Liver (tissue), 3 donors: ENCODE results near the gene LAMC3.

ENCODE experiments used
- ATF3 ChIP-seq: IDR thresholded peaks from 2 replicates; pipeline ENCODE4 v1.6.1; 2016; ENCODE audit warnings: antibody characterized with exemption
- CTCF ChIP-seq: fragments of 150-350 bp; IDR thresholded peaks from 2 replicates; pipeline ENCODE4 v1.5.1; 2017; ENCODE audit warnings: improper control_type of control experiment, low read depth, low read length; ENCODE audit not compliant: missing input control
- EGR1 ChIP-seq, 2 donors: IDR thresholded peaks; 2 replicates each; pipeline ENCODE4 v1.6.1; 2016 to 2018; ENCODE audit warnings: antibody characterized with exemption in 2 of 2, low read depth in 2 of 2
- GABPA ChIP-seq, 2 donors: IDR thresholded peaks in 1 of 2; conservative IDR thresholded peaks in 1 of 2; 2 replicates each; pipeline ENCODE4 v1.6.1; 2016; ENCODE audit warnings: antibody characterized with exemption in 2 of 2, mild to moderate bottlenecking in 1 of 2, moderate library complexity in 1 of 2
- HNF4A ChIP-seq, 2 donors: conservative IDR thresholded peaks; 2 replicates each; pipeline ENCODE4 v1.6.1; 2016; ENCODE audit warnings: antibody characterized with exemption in 2 of 2, mild to moderate bottlenecking in 2 of 2
- JUND ChIP-seq, 2 donors: IDR thresholded peaks; 2 replicates each; pipeline ENCODE4 v1.6.1; 2016; ENCODE audit warnings: antibody characterized with exemption in 2 of 2
- MAX ChIP-seq: IDR thresholded peaks from 2 replicates; pipeline ENCODE4 v1.6.1; 2016; ENCODE audit warnings: antibody characterized with exemption
- RAD21 ChIP-seq, 2 donors: IDR thresholded peaks; 2 replicates each; pipeline ENCODE4 v1.6.1; 2016; ENCODE audit warnings: antibody characterized with exemption in 2 of 2, mild to moderate bottlenecking in 2 of 2
- REST ChIP-seq: IDR thresholded peaks from 2 replicates; pipeline ENCODE4 v1.6.1; 2016; ENCODE audit warnings: antibody characterized with exemption, mild to moderate bottlenecking
- RXRA ChIP-seq, 2 donors: IDR thresholded peaks; 2 replicates each; pipeline ENCODE4 v1.6.1; 2017 to 2018; ENCODE audit warnings: antibody characterized with exemption in 2 of 2, mild to moderate bottlenecking in 1 of 2
- SP1 ChIP-seq: IDR thresholded peaks from 2 replicates; pipeline ENCODE4 v1.6.1; 2018; ENCODE audit warnings: antibody characterized with exemption, mild to moderate bottlenecking
- TAF1 ChIP-seq: conservative IDR thresholded peaks from 2 replicates; pipeline ENCODE4 v1.6.1; 2016; ENCODE audit warnings: antibody characterized with exemption, mild to moderate bottlenecking
- YY1 ChIP-seq: IDR thresholded peaks from 2 replicates; pipeline ENCODE4 v1.6.1; 2016; ENCODE audit warnings: antibody characterized with exemption, mild to moderate bottlenecking
- ZBTB33 ChIP-seq: IDR thresholded peaks from 2 replicates; pipeline ENCODE4 v1.6.1; 2016; ENCODE audit warnings: antibody characterized with exemption
- donor health status: healthy.
- donor health status: healthy.

- TF ChIP-seq CTCF (no peak), MAX (no peak), EGR1 (IDR thresholded peaks at IDR 0.05; ENCODE audit: low read depth in 2 of 2) (no peak), GABPA (IDR thresholded peaks at IDR 0.05 in 1 of 2, conservative IDR thresholded peaks at IDR 0.05 in 1 of 2) (no peak), REST (no peak), RAD21 (IDR thresholded peaks at IDR 0.05) (no peak), SP1 (no peak), ZBTB33 (no peak), YY1 (no peak), TAF1 (no peak), ATF3 (no peak), RXRA (IDR thresholded peaks at IDR 0.05) (no peak), JUND (IDR thresholded peaks at IDR 0.05) (no peak), HNF4A (conservative IDR thresholded peaks at IDR 0.05) (no peak)
These were observed 76.6 kb downstream of the LAMC3 start for GRCh38 chr9:131085370-131086122.
